ENCODE data around the gene ALPL.
"Not testable (repeated sequence)": the region's sequence is repeated elsewhere in the genome, so short reads cannot be mapped to it uniquely, and the experiment has no call there.

Gene ALPL

GRCh38 chr1:21563971-21564370, 54.7 kb downstream of the ALPL start:
- DNase-seq, result no peak

- DNase-seq, result no peak
Observed at GRCh38 chr1:21564521-21565095, 55.4 kb downstream of the ALPL start.

- no peak for DNase-seq
Observed at GRCh38 chr1:21565285-21565684, 56.1 kb downstream of the ALPL start.

- DNase-seq, result not testable (repeated sequence)
Observed at GRCh38 chr1:21566361-21566760, 57.1 kb downstream of the ALPL start.

- DNase-seq, result no peak
Observed at GRCh38 chr1:21567241-21568005, 58.2 kb downstream of the ALPL start.

GRCh38 chr1:21568006-21568746, 59.0 kb downstream of the ALPL start:
- no peak for DNase-seq

GRCh38 chr1:21568809-21569385, 59.7 kb downstream of the ALPL start:
- no peak for DNase-seq

GRCh38 chr1:21569820-21570527, 60.8 kb downstream of the ALPL start:
- DNase-seq, result no peak

GRCh38 chr1:21570528-21570875, 61.3 kb downstream of the ALPL start:
- no peak for DNase-seq

- no peak for DNase-seq
Observed at GRCh38 chr1:21570885-21571284, 61.7 kb downstream of the ALPL start.

GRCh38 chr1:21572221-21572620, 63.0 kb downstream of the ALPL start:
- DNase-seq, result no peak

- DNase-seq, result no peak
Observed at GRCh38 chr1:21572735-21573277, 63.6 kb downstream of the ALPL start.

- no peak for DNase-seq
Observed at GRCh38 chr1:21573475-21573874, 64.3 kb downstream of the ALPL start.

GRCh38 chr1:21573971-21574465, 64.8 kb downstream of the ALPL start:
- DNase-seq, result peak; percentile 87

GRCh38 chr1:21574466-21575151, 65.4 kb downstream of the ALPL start:
- peak; percentile 63 for DNase-seq

GRCh38 chr1:21575351-21575942, 66.2 kb downstream of the ALPL start:
- DNase-seq, result no peak

GRCh38 chr1:21576031-21576797, 67.0 kb downstream of the ALPL start:
- DNase-seq, result no peak

- no peak for DNase-seq
Observed at GRCh38 chr1:21576798-21577187, 67.6 kb downstream of the ALPL start.

GRCh38 chr1:21577324-21577723, 68.1 kb downstream of the ALPL start:
- DNase-seq, result no peak

GRCh38 chr1:21577933-21578332, 68.7 kb downstream of the ALPL start:
- no peak for DNase-seq

GRCh38 chr1:21579791-21580190, 70.6 kb downstream of the ALPL start:
- no peak for DNase-seq
